HG03060 (cell line): ENCODE data around the gene TAF6.

Experiments used
- ATAC-seq: cut with Tn5 transposase; IDR thresholded peaks from one replicate; pipeline ENCODE4 v1.9.1; 2021; ENCODE audit warnings: low read depth, moderate number of reproducible peaks; ENCODE audit not compliant: unreplicated experiment

Gene TAF6

DNA sequence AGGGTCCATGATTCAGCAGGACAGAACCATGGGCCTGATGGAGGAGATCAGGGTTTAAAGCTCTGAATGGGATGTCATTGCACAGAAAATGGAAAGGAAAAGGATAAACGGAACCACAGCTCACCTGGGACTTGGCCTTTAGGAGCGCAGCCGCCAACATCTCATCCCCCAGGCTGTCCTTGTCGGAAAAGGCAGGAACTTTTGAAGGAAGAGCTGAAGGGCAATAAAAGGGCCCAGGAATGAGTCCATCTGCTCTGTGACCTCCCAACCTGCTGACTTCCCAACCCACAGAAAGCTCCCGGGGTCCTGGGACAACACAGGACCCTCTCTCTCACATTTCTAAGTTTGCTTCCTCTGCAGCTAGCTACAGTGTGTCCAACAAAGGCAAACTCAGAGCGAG is 43.7 kb downstream of the TAF6 start:
- ATAC-seq, result no peak

GRCh38 chr7:100074841-100075240 is 44.3 kb downstream of the TAF6 start:
- no peak for ATAC-seq

GRCh38 chr7:100072462-100072861 is 46.7 kb downstream of the TAF6 start:
- ATAC-seq, result no peak

GRCh38 chr7:100071018-100071723 is 48.0 kb downstream of the TAF6 start:
- no peak for ATAC-seq

- no peak for ATAC-seq
Observed at GRCh38 chr7:100069991-100070390, 49.2 kb downstream of the TAF6 start.

GRCh38 chr7:100066953-100067352 is 52.2 kb downstream of the TAF6 start:
- no peak for ATAC-seq

- no peak for ATAC-seq
Observed at GRCh38 chr7:100065452-100066186, 53.5 kb downstream of the TAF6 start.

GRCh38 chr7:100064162-100064561 is 55.0 kb downstream of the TAF6 start:
- no peak for ATAC-seq

GRCh38 chr7:100063376-100063775 is 55.8 kb downstream of the TAF6 start:
- ATAC-seq, result no peak

GRCh38 chr7:100061518-100062193 is 57.5 kb downstream of the TAF6 start:
- no peak for ATAC-seq

DNA sequence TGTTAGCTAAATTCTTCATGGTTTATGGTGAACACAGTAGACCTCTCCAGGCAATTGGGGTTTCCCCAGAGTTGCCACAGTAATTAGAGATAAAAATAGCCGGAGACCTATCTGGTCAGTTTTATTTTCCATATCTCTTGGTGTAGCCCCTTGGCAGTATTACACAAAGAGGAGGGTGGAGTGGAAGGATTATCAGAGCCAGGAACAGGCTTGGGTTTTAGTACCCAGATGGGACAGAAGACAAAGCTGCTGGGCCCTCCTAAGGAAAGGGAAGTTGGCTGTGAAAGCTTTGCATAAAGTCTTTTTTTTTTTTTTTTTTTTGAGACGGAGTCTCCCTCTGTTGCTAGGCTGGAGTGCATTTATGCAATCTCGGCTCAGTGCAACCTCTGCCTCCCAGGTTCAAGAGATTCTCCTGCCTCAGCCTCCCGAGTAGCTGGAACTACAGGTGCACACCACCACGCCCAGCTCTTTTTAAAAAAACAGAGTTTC is 59.9 kb downstream of the TAF6 start:
- no peak for ATAC-seq
